Smooth muscle cell (in vitro differentiated cells): ENCODE results near the gene MMADHC. TPM values are rescaled to one million over a fixed set of nuclear protein-coding genes. Genes with fewer than 3 reads are reported as not detected.
A peak's percentile ranks its signal among the peaks of the same experiment; 100 is the strongest.

Source experiments
- DNase-seq: peaks from one replicate; lab custom pipeline; 2025; ENCODE audit not compliant: unreplicated experiment; lab: John Stamatoyannopoulos, UW
- H2AFZ ChIP-seq: fragments of 200-600 bp; sonication (generic); 2 replicates; pipeline ENCODE4 v1.6.0; 2016; ENCODE audit warnings: antibody characterized with exemption, low read depth, mild to moderate bottlenecking
- H3F3A ChIP-seq: fragments of 200-600 bp; sonication (generic); 2 replicates; pipeline ENCODE4 v1.6.0; 2017; ENCODE audit warnings: antibody characterized with exemption, low read depth
- H3K27ac ChIP-seq: fragments of 200-600 bp; sonication (generic); 2 replicates; pipeline ENCODE4 v1.5.1; 2016; ENCODE audit warnings: low read depth, mild to moderate bottlenecking
- H3K27me3 ChIP-seq: fragments of 200-600 bp; sonication (generic); 2 replicates; pipeline ENCODE4 v1.6.1; 2016; ENCODE audit warnings: low read depth, mild to moderate bottlenecking
- H3K36me3 ChIP-seq: fragments of 200-600 bp; sonication (generic); 2 replicates; pipeline ENCODE4 v1.5.1; 2016; ENCODE audit warnings: low read depth
- H3K4me1 ChIP-seq: fragments of 200-600 bp; sonication (generic); 2 replicates; pipeline ENCODE4 v1.5.1; 2016; ENCODE audit warnings: low read depth
- H3K4me2 ChIP-seq: fragments of 200-600 bp; sonication (generic); 2 replicates; pipeline ENCODE4 v1.6.0; 2016; ENCODE audit warnings: mild to moderate bottlenecking
- H3K4me3 ChIP-seq: fragments of 200-600 bp; sonication (generic); 2 replicates; pipeline ENCODE4 v1.5.1; 2016; ENCODE audit warnings: mild to moderate bottlenecking
- H3K79me2 ChIP-seq: fragments of 200-600 bp; sonication (generic); 2 replicates; pipeline ENCODE4 v1.6.0; 2016; ENCODE audit warnings: low read depth, mild to moderate bottlenecking
- H3K9ac ChIP-seq: fragments of 200-600 bp; sonication (generic); 2 replicates; pipeline ENCODE4 v1.6.0; 2016; ENCODE audit warnings: low read depth
- H3K9me3 ChIP-seq: fragments of 200-600 bp; sonication (generic); replicated peaks from 2 replicates; pipeline ENCODE4 v1.5.1; 2016; ENCODE audit warnings: low read depth
- H4K20me1 ChIP-seq: fragments of 200-600 bp; sonication (generic); 2 replicates; pipeline ENCODE4 v1.6.0; 2016; ENCODE audit warnings: low read depth
- WGBS: methylation state at CpG from one replicate; pipeline ENCODE4 v1.1.7; 2016; ENCODE audit warnings: low lambda C conversion rate; 5-methylcytosine and 5-hydroxymethylcytosine counted together
- polyA plus RNA-seq: library from polyadenylated mRNA; unstranded; fragments of >200 nt; fragmentation: Nextera tagmentation; extraction: Ambion mirVana; gene quantifications from 2 replicates; pipeline ENCODE4 v1.2.1, GENCODE V29; 2016
- total RNA-seq: library from RNA; depleted of rRNA; stranded (reverse); fragments of >200 nt; gene quantifications from 2 replicates; pipeline ENCODE4 v1.2.3, GENCODE V29; 2014
- TF ChIP-seq, protein P1 (sequence below): fragments of 200-600 bp; sonication (generic); IDR thresholded peaks from 2 replicates; pipeline ENCODE4 v1.5.1; 2017; ENCODE audit warnings: borderline replicate concordance, mild to moderate bottlenecking, antibody characterized with exemption; ENCODE audit not compliant: insufficient read depth, poor library complexity, severe bottlenecking

MMADHC gene
- total RNA-seq (174 and 188 TPM in 2 replicates), polyA plus RNA-seq (141 and 159 TPM in 2 replicates)

DNA sequence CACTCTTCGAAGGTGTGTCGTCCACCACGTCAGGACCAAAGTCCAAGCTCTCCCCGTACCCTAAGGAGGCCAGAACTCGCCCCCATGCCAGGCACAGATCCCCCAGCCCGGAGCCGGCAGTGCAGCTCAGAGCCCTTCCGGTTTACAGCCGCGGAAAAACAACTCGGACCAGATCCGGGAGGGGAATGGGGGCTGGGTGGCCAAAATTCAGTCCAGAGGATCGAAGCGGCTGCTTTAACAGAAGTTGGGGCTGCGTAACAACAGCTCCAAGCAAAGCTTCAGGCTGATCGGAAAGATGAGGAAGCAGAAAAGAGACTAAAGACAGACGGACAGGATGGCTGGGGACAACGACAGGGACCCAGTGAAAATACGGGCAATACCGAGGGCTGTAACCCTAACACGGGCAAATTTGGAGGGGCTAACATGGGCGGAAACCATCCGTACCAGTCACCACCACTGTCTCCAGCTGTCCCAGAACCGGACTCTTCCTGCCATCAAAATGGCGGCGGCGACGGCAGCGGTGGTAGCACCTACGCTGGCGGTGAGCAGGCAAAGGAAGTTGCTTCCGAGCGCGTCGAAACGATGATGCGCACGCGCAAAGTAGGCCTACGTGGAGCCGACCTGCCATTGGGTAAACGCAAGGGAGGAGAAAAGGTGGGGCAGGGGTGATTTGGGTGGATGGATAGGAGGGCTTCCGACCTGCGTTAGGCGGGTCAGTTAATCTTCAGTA, at the start of gene MMADHC:
Gene MMADHC, minus strand, starts transcription at position 556 of the 730 bp plus-strand sequence. CDS start 678 bp downstream, outside the sequence.
- Histone ChIP-seq H3K27me3 (no peaks in the 10 kb centered on the region), H3K4me3 (peak within 1 kb of the TSS; percentile 88), H3K27ac (peak within 1 kb of the TSS; percentile 96), H3F3A (no peaks in the 10 kb centered on the region), H3K9me3 (no peaks in the 10 kb centered on the region), H3K79me2 (peaks cover 51% of the 10 kb centered on the region), H2AFZ (peak within 1 kb of the TSS; percentile 89), H3K4me2 (peak within 1 kb of the TSS; percentile 94), H4K20me1 (peaks cover 33% of the 10 kb centered on the region), H3K36me3 (peaks cover 9% of the 10 kb centered on the region), H3K4me1 (peaks cover 28% of the 10 kb centered on the region), H3K9ac (peak within 1 kb of the TSS; percentile 98)
- TF ChIP-seq, protein P1, sequence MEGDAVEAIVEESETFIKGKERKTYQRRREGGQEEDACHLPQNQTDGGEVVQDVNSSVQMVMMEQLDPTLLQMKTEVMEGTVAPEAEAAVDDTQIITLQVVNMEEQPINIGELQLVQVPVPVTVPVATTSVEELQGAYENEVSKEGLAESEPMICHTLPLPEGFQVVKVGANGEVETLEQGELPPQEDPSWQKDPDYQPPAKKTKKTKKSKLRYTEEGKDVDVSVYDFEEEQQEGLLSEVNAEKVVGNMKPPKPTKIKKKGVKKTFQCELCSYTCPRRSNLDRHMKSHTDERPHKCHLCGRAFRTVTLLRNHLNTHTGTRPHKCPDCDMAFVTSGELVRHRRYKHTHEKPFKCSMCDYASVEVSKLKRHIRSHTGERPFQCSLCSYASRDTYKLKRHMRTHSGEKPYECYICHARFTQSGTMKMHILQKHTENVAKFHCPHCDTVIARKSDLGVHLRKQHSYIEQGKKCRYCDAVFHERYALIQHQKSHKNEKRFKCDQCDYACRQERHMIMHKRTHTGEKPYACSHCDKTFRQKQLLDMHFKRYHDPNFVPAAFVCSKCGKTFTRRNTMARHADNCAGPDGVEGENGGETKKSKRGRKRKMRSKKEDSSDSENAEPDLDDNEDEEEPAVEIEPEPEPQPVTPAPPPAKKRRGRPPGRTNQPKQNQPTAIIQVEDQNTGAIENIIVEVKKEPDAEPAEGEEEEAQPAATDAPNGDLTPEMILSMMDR: no peak
- peak; percentile 56 for DNase-seq
- WGBS: 2% methylated on average over 45 of the region's 45 CpGs

DNA sequence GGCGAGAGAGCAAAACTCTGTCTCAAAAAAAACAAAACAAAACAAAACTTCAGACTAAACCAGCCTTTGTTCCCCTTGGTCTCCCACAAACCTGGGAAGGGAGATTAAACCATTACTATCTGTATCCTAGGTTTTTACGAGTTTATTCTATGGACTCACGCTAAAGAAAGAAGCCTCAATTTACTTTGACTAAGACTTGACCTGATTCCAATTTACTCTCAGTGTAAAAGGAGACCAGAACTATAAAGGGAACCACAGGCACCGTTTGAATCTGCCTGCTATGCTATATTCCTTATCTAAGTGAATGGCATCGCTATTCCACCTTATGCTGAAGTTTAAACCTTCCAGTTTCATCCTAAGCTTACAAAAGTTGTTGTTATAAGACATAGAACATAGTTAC, 46.5 kb upstream of the MMADHC start:
- no peaks in the 10 kb centered on the region for H3K79me2 ChIP-seq
- H3K4me1 ChIP-seq: no peaks in the 10 kb centered on the region
- WGBS: 86% methylated on average over 5 of the region's 5 CpGs
- H4K20me1 ChIP-seq: no peaks in the 10 kb centered on the region
- no peak overlapping the region for H3K4me3 ChIP-seq
- no peaks in the 10 kb centered on the region for H3K27me3 ChIP-seq
- TF ChIP-seq, protein P1: no peak
- no peak overlapping the region for H2AFZ ChIP-seq
- H3K27ac ChIP-seq: no peak overlapping the region
- no peaks in the 10 kb centered on the region for H3K9me3 ChIP-seq
- DNase-seq: no peak
- no peak overlapping the region for H3K9ac ChIP-seq
- H3F3A ChIP-seq: no peaks in the 10 kb centered on the region
- no peaks in the 10 kb centered on the region for H3K36me3 ChIP-seq
- no peak overlapping the region for H3K4me2 ChIP-seq

DNA sequence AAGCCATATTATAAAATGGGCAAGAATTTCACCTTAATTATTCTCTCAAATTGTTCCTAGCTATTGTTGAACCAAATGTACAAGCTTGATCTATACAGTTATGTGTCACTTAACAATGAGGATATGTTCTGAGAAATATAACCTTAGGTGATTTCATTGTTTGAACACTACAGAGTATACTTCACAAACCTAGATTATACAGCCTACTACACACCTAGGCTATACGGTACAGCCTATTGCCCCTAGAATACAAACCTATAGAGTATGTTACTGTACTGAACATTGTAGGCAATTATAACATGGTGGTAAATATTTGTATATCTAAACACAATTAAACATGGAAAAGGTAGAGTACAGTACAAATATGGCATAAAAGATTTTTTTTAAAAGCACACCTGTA, 42.9 kb upstream of the MMADHC start:
- no peaks in the 10 kb centered on the region for H3K79me2 ChIP-seq
- H3K9me3 ChIP-seq: no peaks in the 10 kb centered on the region
- no peak overlapping the region for H3K9ac ChIP-seq
- TF ChIP-seq, protein P1: no peak
- DNase-seq: no peak
- H3K4me1 ChIP-seq: no peaks in the 10 kb centered on the region
- H2AFZ ChIP-seq: no peak overlapping the region
- no peaks in the 10 kb centered on the region for H3K27me3 ChIP-seq
- H3K27ac ChIP-seq: no peak overlapping the region
- no peaks in the 10 kb centered on the region for H3F3A ChIP-seq
- H3K4me2 ChIP-seq: no peak overlapping the region
- H3K4me3 ChIP-seq: no peak overlapping the region
- H4K20me1 ChIP-seq: no peaks in the 10 kb centered on the region
- 95% methylated on average over 1 of the region's 1 CpG for WGBS
- H3K36me3 ChIP-seq: no peaks in the 10 kb centered on the region

DNA sequence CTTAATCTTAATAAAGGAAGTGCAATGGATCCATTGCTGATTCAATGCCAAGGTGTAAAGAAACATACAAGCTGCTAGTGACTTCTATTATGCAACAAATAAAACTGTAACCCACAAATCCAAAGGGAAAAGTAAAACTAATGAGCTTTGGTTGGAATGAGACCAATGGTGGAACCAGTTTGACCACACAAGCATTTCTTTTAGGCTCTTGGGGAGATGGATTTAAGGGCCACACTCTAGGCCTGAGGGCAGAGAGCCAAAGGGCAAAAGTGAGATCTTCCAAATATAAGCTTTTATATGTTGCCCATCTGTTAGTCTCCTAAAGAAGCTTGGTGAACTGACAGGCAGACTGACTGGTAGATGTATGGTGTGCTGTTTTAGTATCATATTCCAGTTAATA, 41.5 kb upstream of the MMADHC start:
- no peaks in the 10 kb centered on the region for H3K36me3 ChIP-seq
- H2AFZ ChIP-seq: no peak overlapping the region
- H3K4me2 ChIP-seq: no peak overlapping the region
- no peak overlapping the region for H3K4me3 ChIP-seq
- no peaks in the 10 kb centered on the region for H3F3A ChIP-seq
- H3K79me2 ChIP-seq: no peaks in the 10 kb centered on the region
- TF ChIP-seq, protein P1: no peak
- H3K27me3 ChIP-seq: no peaks in the 10 kb centered on the region
- H4K20me1 ChIP-seq: no peaks in the 10 kb centered on the region
- H3K27ac ChIP-seq: no peak overlapping the region
- DNase-seq: no peak
- H3K9me3 ChIP-seq: no peaks in the 10 kb centered on the region
- H3K4me1 ChIP-seq: no peaks in the 10 kb centered on the region
- H3K9ac ChIP-seq: no peak overlapping the region
